SH-SY5Y (cell line): Measurements from ENCODE around the gene SV2C.

Experiments
- GATA2 ChIP-seq: IDR thresholded peaks from 2 replicates; pipeline ENCODE4 v1.6.1; 2011; ENCODE audit warnings: mild to moderate bottlenecking, low read depth, low read length
- GATA3 ChIP-seq: IDR thresholded peaks from 2 replicates; pipeline ENCODE4 v1.6.1; 2011; ENCODE audit warnings: low read depth, mild to moderate bottlenecking, low read length, moderate library complexity

SV2C gene

DNA sequence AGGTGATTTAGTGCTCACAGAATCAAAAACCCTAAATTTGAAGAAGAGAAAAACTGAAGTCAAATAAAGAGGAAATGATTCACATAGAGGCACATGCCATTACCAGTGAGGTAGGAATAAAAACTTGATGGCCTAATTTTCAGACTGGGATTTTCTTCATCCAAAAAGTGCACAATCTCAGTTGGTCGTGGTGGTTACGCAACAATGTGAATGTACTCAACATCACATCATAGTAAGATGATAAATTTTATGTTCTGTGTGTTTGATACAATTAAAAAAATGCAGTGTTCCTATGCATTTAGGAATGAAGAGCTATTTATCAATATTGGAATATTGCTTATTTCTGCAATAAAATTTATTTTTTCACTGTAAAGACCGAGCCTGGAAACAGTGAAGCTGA, 60.7 kb downstream of the SV2C start:
- TF ChIP-seq GATA2 (no peak), GATA3 (no peak)

DNA sequence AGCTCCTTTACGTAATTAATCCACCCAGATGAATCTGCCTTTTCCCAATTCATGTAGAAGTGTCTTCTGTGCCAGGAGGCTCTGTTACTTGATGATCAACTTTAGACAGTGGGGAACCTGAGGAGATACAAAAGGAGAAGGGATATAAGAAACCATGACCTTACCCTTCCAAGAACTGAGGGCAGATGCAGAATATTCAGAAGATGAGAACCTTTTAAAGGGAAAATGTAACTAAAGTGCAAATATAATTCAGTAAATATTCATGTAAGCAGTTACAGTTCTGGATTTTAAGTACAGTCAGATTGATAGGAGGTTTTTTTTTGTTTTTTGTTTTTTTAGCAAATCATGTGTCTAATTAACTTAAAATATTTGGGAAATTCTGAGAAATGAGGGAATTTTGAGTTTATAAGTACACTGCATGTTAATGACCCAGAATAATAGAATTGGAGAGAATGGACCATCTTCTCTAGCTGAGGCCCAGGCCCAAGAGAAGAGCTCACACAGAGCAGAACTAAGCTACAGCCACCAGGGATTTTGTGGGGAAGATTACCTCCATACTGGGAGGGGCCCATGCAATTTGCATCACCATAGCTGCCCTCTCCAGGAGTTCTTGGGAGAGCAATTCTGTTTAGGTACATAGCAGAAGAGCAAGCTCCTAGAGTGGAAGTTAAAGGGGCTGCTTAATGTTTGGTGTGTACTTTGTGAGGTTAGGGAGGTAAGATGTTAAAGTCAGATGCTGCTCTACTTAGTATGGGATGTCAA, 61.5 kb downstream of the SV2C start:
- no peak for TF ChIP-seq GATA3
- no peak for TF ChIP-seq GATA2

DNA sequence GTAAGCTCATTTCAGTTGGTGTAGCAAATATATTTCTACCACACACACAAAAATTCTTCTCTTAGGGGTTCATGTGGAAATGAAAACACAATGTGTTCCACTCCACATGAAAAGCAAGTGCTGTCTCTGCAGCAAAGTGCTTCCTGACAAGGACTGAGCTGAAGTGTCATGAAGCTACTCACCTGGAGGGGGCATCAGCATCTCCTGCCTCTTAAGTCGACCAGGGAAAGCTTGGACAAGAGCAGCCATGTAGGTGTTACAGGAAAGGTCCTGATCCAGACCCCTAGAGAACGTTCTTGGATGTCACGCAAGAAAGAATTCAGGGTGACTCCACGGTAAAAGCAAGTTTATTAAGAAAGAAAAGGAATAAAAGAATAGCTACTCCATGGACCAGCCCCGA, 62.8 kb downstream of the SV2C start:
- TF ChIP-seq GATA3 (no peak), GATA2 (no peak)

DNA sequence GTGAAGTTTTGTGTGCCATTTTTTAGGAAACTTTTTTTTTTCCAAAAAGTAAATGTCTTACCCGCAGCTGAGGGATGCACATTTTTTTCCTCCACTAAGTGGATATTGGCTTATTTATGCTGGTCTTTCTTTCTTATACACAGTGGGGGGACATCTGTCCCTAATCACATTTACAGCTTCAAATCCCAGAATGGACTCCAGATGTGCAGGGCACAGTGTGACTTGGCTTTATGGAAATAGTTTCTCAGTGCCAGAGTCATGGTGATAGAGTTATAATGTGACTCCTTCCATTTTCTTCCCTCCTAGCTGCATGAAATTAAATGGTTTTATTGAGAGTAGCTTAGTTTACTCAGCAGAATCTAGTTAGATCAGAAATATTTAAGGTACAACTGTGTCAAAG, 66.5 kb downstream of the SV2C start:
- TF ChIP-seq GATA2 (no peak), GATA3 (no peak)

DNA sequence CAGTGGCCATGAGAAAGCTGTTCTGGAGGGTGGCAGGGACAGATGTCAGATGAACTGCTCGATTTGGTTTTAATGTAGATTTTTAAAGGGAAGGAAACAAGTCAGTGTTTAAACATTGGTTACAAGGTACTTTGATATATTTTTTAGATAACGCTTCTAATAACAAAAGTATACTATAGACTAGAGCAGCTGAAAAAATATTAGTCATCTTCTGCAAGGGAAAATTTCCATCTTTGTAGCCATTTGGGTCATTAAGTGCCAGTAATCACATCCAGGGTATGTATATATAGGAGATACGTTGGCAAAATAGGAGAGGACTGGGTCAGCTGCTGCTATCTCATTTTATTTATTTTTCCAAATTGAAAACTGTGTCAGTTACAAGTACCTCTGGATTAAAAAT, 69.0 kb downstream of the SV2C start:
- TF ChIP-seq GATA3 = no peak
- no peak for TF ChIP-seq GATA2

DNA sequence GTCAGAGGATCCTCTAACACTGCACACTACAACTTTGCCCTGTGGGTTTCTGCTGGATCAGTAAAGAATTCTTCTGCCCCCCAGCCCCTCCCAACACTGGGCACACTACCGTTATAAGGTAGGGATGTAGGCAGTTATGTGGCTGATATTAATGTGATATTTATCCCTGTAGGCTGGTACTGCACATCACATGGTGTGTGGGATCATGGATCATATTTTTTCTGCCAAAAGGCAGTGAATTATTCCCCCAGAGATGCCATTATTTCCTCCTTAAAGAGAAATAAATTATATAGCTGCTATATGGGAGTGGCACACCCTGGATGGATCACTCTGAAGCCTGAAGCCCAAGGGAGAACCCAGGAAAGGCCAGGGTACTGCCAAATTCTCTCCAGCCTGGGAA, 69.5 kb downstream of the SV2C start:
- TF ChIP-seq GATA3 (no peak), GATA2 (no peak)

DNA sequence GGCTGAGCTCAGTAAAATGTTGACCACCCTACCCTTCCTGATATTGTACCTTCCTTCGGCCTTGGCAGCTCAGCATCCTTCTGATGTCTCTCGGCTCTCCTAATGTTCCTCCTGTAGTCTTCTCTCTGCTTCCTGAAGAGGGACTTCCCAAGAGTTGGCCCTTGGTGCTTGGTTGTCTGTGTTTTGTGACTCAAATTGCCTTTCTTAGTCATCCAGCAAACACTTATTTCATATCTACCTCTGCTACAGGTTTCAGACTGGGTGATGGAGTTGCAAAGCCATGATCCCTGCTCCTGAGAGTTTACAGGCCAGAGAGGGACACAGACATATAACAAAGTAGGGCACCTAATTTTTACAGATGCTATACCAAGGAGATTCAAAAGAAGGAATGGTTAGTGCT, 70.1 kb downstream of the SV2C start:
- TF ChIP-seq GATA2 (no peak), GATA3 (no peak)

DNA sequence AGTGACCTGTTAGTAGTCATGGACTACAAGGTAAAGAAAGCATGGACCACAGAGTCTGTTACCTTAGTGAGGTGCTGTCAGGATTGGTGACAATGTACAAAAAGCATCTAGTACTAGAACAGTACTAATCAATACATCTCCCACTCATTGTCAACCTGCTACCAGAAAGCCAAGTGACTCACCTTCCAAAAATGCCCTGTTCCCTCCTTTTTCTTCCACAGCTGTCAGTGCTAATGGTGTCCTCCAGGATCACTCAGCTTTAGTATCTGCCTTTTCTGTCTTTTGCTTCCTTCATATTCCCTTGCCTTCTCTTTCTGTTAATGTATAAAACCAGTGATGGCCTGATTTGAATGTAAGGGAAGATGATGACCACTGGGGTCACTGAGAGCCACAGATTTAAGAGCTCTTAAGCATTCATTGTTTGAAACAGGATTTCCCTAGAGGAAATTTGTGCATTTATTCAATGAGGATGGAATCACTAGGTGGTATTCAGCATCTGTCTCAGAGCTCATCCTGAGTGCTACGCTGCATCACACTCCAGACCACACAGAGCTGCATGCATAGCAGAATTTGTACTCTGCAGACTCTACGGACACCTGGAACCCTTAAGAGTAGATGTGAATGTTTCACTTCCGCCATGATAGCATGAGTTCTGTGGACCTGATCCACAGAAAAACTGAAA, 71.0 kb downstream of the SV2C start:
- TF ChIP-seq GATA2 (no peak), GATA3 (no peak)

DNA sequence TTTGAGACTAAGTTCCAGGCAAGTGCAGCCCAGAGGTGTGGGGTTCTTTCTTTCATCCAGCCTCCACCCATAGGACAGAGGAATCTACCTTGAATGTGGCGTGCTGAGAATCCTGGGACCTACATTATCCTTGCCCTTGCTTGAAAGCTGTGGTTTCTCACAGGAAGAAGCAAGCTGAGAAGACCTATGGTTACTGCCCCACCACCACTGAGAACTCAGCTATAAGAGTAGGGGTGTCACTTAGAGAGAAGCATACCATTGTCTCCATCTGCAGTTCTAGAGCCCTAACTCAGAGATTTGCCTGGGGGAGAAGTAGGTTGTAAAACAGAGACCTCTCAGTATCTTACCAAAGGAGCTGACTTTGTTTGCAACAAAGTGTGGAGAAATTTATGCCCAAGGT, 72.4 kb downstream of the SV2C start:
- TF ChIP-seq GATA2 (no peak), GATA3 (no peak)

DNA sequence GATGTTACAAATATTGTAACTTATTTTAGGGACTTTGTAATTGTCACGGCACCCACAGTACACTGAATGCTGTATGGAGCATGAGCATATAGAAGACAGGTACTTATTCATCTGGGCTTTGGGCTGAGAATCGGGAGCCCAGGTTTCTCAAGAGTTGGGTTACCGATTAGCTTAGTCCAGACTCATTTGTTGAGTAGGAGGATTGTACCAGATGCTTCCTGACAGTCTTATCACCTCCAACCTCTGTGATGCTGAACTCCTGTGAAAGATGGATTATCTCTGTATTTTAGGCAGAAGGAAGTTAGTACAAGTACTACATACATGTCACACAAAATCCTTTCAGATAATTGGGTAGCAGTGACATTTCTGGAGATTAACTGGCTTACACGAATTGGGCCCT, 79.2 kb downstream of the SV2C start:
- TF ChIP-seq GATA3 (no peak), GATA2 (no peak)

DNA sequence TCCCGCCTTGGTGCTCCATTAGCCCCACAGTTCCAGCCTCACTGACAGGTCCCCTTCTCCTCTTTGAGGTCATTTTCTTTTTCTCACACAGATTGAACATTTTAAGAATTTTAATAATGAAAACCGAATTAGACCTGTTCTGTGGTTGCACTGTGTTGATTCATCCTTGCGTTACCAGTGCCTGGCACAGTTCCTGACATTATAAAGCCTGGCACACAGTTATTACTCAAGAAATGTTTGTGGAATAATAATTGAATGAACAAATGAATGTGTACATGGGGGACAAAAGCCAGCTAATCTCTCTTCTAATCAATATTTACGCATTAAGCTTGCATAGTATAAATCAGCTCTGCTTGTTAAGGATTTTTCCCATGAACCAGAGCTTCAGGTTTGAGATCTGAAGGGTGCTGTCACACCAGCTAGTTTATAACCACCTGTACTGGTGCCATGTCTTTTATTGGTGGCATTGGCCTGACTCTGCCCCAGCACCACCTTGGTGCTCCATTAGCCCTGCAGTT, 80.0 kb downstream of the SV2C start:
- TF ChIP-seq GATA2 (no peak), GATA3 (no peak)

DNA sequence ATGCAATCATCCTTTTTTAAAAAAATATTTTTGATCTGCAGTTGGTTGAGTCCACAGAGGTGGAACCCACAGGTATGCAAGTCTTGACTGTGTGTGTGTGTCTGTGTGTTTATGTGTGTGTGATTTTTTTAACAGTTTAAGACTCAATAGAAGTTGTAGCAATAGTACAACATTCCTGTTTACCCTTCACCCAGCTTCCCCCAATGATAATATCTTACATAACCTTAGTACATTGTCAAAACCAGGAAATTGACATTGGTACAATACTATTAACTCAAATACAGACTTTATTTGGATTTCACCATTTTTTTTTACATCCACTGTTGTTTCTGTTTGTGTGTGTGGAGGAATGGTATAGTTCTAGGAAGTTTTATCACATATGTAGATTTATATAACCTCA, 81.8 kb downstream of the SV2C start:
- TF ChIP-seq GATA3 (no peak), GATA2 (no peak)

DNA sequence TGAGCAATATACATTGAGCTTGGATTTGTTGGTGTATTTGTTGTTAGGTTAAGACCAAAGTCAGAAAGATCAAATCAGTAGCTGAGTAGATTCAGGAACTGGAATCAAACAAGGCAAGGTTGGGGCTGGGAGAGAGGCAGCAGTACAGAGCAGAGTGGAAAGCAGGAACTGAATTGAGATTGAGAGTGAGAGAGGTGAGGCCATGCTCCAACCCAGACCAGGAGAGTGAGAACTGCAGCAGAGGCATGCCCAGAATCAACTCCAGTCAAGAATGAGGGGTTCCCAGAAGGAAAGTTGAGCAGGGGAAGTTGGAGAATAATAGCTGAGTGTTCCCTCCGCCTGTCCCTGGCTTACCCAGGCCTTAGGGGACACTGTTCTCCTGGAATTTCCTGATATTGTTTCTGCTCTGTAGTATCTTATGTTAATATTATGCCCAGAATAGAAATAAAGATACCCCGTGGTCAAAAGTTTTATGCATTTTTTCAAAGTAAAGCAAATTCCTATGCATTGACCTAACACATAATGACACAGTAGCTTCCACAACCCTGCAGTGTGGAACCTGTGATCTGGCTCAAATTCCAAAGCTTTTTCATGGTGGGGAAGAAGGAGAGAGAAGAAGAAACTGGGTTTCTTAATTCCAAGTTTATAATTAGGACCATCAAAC, 82.7 kb downstream of the SV2C start:
- TF ChIP-seq GATA2 (no peak), GATA3 (no peak)

DNA sequence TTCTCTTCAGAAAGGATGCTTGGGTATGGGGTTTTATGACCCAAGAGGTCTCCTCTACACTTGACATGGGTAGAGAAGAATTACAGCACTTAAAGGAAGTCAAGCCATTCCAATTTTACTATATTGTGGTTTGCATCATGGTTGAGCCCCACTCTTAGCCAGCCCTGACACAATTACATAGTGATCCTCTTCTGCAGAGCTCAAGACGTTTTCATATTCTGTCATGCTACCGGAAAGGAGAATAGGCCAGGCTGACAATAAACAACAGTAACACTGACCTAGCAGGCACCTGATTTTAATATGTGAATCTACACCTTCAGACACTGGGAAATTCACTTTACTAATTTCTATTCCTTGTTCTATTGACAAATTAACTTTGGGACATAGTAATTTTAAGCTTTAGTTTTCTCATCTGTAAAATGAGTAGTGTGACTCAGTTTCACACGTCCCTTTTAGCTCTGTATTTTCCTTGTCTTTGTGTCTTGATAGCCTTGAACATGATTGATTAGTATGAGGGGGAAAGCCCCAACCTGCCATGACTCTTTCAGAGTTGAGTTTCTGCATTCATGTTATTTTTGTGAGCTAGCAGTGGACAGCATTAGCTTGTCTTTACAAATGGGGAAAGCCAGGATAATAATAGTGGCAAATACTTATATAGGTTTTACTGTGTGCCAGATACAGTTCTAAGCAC, 83.8 kb downstream of the SV2C start:
- no peak for TF ChIP-seq GATA2
- TF ChIP-seq GATA3 = no peak
